ENCODE measurements around the gene SMLR1.

DNA sequence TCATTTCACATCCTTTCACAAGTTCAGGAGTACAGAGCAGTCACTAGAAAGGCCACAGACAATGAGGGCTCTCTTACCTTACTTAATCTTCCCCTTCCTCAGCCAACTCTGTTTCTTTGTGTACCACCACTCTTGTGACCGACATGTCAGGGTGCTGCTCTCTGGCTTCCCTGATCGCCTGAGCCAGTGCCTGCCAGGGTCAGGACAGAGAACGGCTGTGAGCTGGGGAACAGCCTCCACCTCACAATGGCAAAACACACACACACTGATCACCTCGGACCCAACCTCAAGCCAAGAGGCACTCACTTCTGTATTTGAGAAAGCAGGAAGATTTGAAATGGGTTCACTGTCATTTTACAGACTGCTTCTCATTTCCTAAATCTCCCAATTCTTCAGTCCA, 30.8 kb downstream of the SMLR1 start:
- TF ChIP-seq EZH2 (IDR thresholded peaks at IDR 0.05), result no peak
- no peak for TF ChIP-seq POLR2AphosphoS5 (IDR thresholded peaks at IDR 0.05; ENCODE audit: borderline replicate concordance, low read depth, low read length)

All from SK-N-MC (cell line).